Loucy (cell line): ENCODE data around the gene GNAS-AS1.

ENCODE experiments used
- H2AFZ ChIP-seq: fragments of 200-600 bp; sonication (generic); 2 replicates; pipeline ENCODE4 v1.6.0; 2016; ENCODE audit warnings: antibody characterized with exemption, mild to moderate bottlenecking, low read length, moderate library complexity
- H3F3A ChIP-seq: fragments of 200-600 bp; 2 replicates; pipeline ENCODE4 v1.6.0; 2016; ENCODE audit warnings: antibody characterized with exemption, low read depth, mild to moderate bottlenecking
- H3K27me3 ChIP-seq: fragments of 200-600 bp; sonication (generic); 2 replicates; pipeline ENCODE4 v1.6.1; 2014; ENCODE audit warnings: low read length, mild to moderate bottlenecking; ENCODE audit not compliant: insufficient read depth, poor library complexity, severe bottlenecking
- H3K36me3 ChIP-seq: fragments of 200-600 bp; sonication (generic); 2 replicates; pipeline ENCODE4 v1.6.1; 2016; ENCODE audit warnings: low read length; ENCODE audit not compliant: insufficient read depth
- H3K4me1 ChIP-seq: fragments of 200-600 bp; sonication (generic); 2 replicates; pipeline ENCODE4 v1.5.1; 2014; ENCODE audit warnings: low read length, mild to moderate bottlenecking; ENCODE audit not compliant: insufficient read depth, poor library complexity, severe bottlenecking
- H3K4me2 ChIP-seq: fragments of 200-600 bp; sonication (generic); 2 replicates; pipeline ENCODE4 v1.6.0; 2014; ENCODE audit warnings: antibody characterized with exemption, low read length, low read depth, mild to moderate bottlenecking; ENCODE audit not compliant: poor library complexity, severe bottlenecking
- H3K4me3 ChIP-seq: fragments of 200-600 bp; sonication (generic); 2 replicates; pipeline ENCODE4 v1.5.1; 2014; ENCODE audit warnings: low read length, mild to moderate bottlenecking, mixed read lengths; ENCODE audit not compliant: poor library complexity, severe bottlenecking
- H3K79me2 ChIP-seq: fragments of 200-600 bp; sonication (generic); 2 replicates; pipeline ENCODE4 v1.6.1; 2014; ENCODE audit warnings: low read length; ENCODE audit not compliant: insufficient read depth
- H3K9ac ChIP-seq: fragments of 200-600 bp; sonication (generic); 2 replicates; pipeline ENCODE4 v1.6.0; 2014; ENCODE audit warnings: mild to moderate bottlenecking, low read depth, low read length, moderate library complexity; ENCODE audit not compliant: poor library complexity, severe bottlenecking
- H3K9me2 ChIP-seq: fragments of 200-600 bp; sonication (generic); replicated peaks from 2 replicates; pipeline ENCODE4 v1.6.1; 2016; ENCODE audit warnings: low read depth, low read length, mixed read lengths
- H3K9me3 ChIP-seq: fragments of 200-600 bp; sonication (generic); 2 replicates; pipeline ENCODE4 v1.6.1; 2014; ENCODE audit warnings: mild to moderate bottlenecking, antibody characterized with exemption, low read length, low read depth; ENCODE audit not compliant: insufficient read depth
- H4K20me1 ChIP-seq: fragments of 200-600 bp; sonication (generic); 2 replicates; pipeline ENCODE4 v1.6.0; 2014; ENCODE audit warnings: antibody characterized with exemption, low read length, mild to moderate bottlenecking; ENCODE audit not compliant: insufficient read depth, poor library complexity, severe bottlenecking
- CTCF ChIP-seq: fragments of 200-600 bp; sonication (generic); conservative IDR thresholded peaks from 2 replicates; pipeline ENCODE4 v1.5.1; 2014; ENCODE audit warnings: mild to moderate bottlenecking, antibody characterized with exemption, low read length
- EZH2phosphoT487 ChIP-seq: fragments of 200-600 bp; IDR thresholded peaks from 2 replicates; pipeline ENCODE4 v1.6.1; 2018; ENCODE audit warnings: antibody characterized with exemption, mild to moderate bottlenecking, moderate library complexity, borderline replicate concordance

GNAS-AS1 gene

GRCh38 chr20:58850693-58851174, at the start of gene GNAS-AS1:
TSS of gene GNAS-AS1 (minus strand) at chr20:58850902.
- Histone ChIP-seq H3K4me2 (no peak within 1 kb of the TSS), H3K27me3 (no peaks in the 10 kb centered on the region), H3K9me2 (no peaks in the 10 kb centered on the region), H3K9ac (no peak within 1 kb of the TSS), H4K20me1 (no peaks in the 10 kb centered on the region), H3K79me2 (no peaks in the 10 kb centered on the region), H3K36me3 (no peaks in the 10 kb centered on the region), H3K9me3 (no peaks in the 10 kb centered on the region; the same call in 1 of the 2 replicates), H3F3A (no peaks in the 10 kb centered on the region), H3K4me1 (no peaks in the 10 kb centered on the region), H2AFZ (no peak within 1 kb of the TSS), H3K4me3 (no peak within 1 kb of the TSS)
- TF ChIP-seq CTCF (no peak), EZH2phosphoT487 (no peak)

- H2AFZ ChIP-seq = no peak overlapping the region
- no peaks in the 10 kb centered on the region for H3K27me3 ChIP-seq
- no peaks in the 10 kb centered on the region; the same call in 1 of the 2 replicates for H3F3A ChIP-seq
- H3K4me1 ChIP-seq = peaks cover 25% of the 10 kb centered on the region
- no peak overlapping the region for H3K9ac ChIP-seq
- H3K79me2 ChIP-seq = peaks cover 92% of the 10 kb centered on the region
- no peaks in the 10 kb centered on the region for H3K9me3 ChIP-seq
- H3K9me2 ChIP-seq = no peaks in the 10 kb centered on the region
- no peak overlapping the region for H3K4me2 ChIP-seq
- no peak for TF ChIP-seq CTCF
- no peak for TF ChIP-seq EZH2phosphoT487
- H3K36me3 ChIP-seq = peaks cover 82% of the 10 kb centered on the region
- H4K20me1 ChIP-seq = peaks cover 97% of the 10 kb centered on the region
- no peak overlapping the region for H3K4me3 ChIP-seq
Observed at GRCh38 chr20:58900397-58900796, 49.7 kb upstream of the GNAS-AS1 start.

- Histone ChIP-seq H3K9me2 (no peaks in the 10 kb centered on the region), H3K4me2 (peak overlapping the region; percentile 15), H3K36me3 (peaks cover 73% of the 10 kb centered on the region), H3K27me3 (no peaks in the 10 kb centered on the region), H3K9me3 (no peaks in the 10 kb centered on the region), H3K9ac (no peak overlapping the region), H2AFZ (no peak overlapping the region), H4K20me1 (peaks cover 97% of the 10 kb centered on the region), H3K4me1 (peaks cover 34% of the 10 kb centered on the region), H3K79me2 (peaks cover 96% of the 10 kb centered on the region), H3F3A (no peaks in the 10 kb centered on the region; the same call in 1 of the 2 replicates), H3K4me3 (no peak overlapping the region)
- TF ChIP-seq EZH2phosphoT487 = no peak
- TF ChIP-seq CTCF = no peak
Observed at GRCh38 chr20:58899512-58899911, 48.8 kb upstream of the GNAS-AS1 start.
